Fibroblast of the aortic adventitia (primary cell): ENCODE data around the gene PHTF2. TPM values are rescaled to one million over a fixed set of nuclear protein-coding genes. Genes with fewer than 3 reads are reported as not detected.

Experiments used
- DNase-seq: peaks from one replicate; pipeline ENCODE4 v3.0.0-alpha.2; 2010; ENCODE audit warnings: low read depth
- H3K4me3 ChIP-seq: 2 replicates; pipeline ENCODE4 v1.5.1; 2011; ENCODE audit warnings: low read depth, mild to moderate bottlenecking, control low read depth, low read length, moderate library complexity
- total RNA-seq: library from RNA; depleted of rRNA; stranded (reverse); fragments of >200 nt; gene quantifications from 2 replicates; pipeline ENCODE4 v1.2.3, GENCODE V29; 2012; ENCODE audit warnings: low replicate concordance
- TF ChIP-seq, protein P1 (sequence below): IDR thresholded peaks from 2 replicates; pipeline ENCODE4 v1.5.1; 2011; ENCODE audit warnings: mild to moderate bottlenecking, low read length, control low read depth, inconsistent platforms; ENCODE audit not compliant: insufficient read depth

PHTF2 gene
- total RNA-seq, 1 donor = 47.5 TPM

DNA sequence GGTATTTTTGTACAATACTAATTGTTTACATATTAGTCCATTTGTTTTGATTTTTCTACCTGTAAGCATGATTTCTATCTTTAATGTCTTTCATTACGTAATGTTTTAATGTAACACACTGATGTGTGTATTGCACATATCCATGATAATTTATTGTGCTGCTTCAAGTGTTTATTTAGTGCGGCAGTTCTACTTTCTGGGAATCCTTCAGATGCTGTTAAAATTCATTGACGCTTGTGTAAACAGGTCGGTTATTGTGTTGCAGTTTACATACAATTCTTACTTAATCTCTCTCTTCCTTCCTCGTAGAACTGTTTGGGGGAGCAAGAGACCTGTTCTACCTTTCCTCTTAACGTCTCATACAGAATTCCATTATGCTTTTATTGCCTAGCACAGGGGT, 7.2 kb upstream of the PHTF2 start:
- no peak for DNase-seq
- TF ChIP-seq, protein P1, sequence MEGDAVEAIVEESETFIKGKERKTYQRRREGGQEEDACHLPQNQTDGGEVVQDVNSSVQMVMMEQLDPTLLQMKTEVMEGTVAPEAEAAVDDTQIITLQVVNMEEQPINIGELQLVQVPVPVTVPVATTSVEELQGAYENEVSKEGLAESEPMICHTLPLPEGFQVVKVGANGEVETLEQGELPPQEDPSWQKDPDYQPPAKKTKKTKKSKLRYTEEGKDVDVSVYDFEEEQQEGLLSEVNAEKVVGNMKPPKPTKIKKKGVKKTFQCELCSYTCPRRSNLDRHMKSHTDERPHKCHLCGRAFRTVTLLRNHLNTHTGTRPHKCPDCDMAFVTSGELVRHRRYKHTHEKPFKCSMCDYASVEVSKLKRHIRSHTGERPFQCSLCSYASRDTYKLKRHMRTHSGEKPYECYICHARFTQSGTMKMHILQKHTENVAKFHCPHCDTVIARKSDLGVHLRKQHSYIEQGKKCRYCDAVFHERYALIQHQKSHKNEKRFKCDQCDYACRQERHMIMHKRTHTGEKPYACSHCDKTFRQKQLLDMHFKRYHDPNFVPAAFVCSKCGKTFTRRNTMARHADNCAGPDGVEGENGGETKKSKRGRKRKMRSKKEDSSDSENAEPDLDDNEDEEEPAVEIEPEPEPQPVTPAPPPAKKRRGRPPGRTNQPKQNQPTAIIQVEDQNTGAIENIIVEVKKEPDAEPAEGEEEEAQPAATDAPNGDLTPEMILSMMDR = no peak
- H3K4me3 ChIP-seq = no peak overlapping the region

DNA sequence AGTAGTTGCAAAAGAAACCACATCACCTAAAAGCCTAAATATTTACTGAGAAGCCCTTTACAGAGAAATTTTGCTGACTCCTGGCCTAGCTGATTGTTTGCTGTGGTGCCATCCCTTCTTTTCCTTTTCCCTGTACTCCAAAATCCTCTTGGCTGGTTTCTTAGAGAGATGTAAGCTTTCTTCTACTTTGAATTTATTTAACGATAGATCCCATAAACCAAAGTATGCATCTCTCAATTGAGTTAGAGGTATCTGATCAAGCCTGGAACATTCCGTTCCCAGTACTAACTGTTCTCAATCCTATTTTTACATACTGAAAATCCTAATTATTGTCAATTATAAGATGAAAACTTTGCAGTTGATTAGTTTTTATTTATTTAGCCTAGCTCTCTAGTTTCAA, 6.6 kb upstream of the PHTF2 start:
- no peak overlapping the region for H3K4me3 ChIP-seq
- TF ChIP-seq, protein P1 = no peak
- DNase-seq = no peak

DNA sequence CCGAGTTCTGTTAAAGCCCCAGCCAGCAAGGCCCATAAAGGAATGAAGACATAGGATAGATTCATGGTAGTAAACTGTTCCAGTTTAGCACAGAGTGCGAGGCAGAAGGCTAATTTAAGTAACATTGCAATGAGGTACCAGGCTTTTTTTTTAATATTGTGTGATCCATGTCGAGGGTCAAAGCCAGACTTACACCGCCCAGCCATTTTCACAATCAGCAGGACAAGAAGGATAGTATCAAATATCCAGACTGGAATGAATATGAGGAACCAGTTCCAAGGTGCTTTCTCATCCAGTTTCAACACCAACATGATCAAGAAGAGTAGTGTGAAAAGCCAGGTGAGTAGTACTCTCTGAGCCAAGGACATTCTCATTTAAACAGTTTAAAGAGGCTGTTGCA, 4.6 kb upstream of the PHTF2 start:
- TF ChIP-seq, protein P1 = no peak
- no peak overlapping the region for H3K4me3 ChIP-seq
- DNase-seq = no peak

DNA sequence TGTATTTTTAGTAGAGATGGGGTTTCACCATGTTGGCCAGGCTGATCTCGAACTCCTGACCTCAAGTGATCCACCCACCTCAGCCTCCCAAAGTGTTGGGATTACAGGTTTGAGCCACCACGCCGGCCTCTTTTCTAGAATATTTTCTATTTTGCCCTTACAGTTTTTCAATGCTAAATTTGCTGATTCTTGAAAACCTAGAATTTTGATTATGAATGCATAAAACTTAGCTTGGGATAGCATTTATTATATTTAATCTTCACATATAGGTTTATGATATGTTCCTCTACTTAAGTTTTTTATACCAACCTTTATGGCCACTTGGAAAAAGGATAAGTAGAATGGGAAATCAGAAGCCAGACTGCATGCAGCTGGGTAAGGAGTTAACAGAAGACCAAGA, 2.5 kb upstream of the PHTF2 start:
- no peak for DNase-seq
- TF ChIP-seq, protein P1 = no peak
- no peak overlapping the region for H3K4me3 ChIP-seq

DNA sequence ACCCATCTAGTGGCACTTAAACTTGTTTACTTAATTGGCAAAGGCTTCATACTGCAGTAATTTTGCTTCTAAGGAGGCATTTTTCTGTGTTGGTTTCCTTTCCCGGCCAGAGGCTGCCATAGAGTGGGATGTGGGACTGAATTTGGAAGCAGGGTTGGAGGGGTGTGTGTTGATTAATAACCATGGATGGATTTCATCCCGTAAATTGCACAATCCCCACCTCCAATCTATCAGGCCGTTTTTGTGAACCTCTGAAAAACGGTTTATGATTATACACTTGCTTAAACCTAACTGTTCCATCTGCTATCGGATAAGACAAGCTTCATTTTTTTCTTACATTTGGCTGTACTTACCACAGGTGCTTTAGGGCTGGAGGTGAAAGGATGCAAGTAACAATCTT, 1.6 kb upstream of the PHTF2 start:
- TF ChIP-seq, protein P1 = no peak
- DNase-seq = peak; percentile 25
- H3K4me3 ChIP-seq = peak overlapping the region; percentile 90

DNA sequence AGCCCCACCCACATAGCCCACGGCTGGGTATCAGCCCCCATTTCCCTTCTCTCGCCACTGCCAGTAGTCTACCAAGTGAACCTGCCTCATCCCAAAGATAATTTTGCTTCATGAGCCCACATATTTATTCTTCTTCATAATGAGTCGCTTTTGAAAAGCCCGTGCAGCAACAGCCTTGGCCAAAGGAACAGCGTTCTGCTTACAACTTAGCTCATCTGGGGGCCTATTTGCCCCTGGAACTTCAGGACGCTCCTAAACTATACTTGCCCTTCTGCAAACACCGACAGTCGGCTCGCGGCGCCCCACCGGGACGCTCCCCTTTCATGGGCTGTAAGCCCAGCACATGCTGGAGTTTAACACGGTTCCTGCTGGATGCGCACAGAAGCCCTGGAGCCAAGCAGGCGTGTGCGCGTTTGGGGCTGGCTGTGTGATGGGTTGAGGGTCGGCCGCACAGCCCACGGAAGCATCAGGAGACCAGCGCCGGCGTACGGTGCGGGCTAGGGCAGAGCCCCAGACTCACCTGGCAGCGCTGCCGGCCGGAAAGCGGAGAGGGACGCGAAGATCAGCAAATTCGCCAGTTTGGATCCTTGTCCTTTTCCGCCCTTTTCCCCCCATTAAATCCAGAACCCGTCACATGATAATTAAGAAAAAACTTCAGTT, 709 bp upstream of the PHTF2 start:
- peak overlapping the region; percentile 90 for H3K4me3 ChIP-seq
- no peak for DNase-seq
- TF ChIP-seq, protein P1 = no peak
